CD4-positive, alpha-beta T cell treated with Interleukin-17A for 1 hour (primary cell): ENCODE results near the gene PRKX.
"Not testable (repeated sequence)": the region's sequence is repeated elsewhere in the genome, so short reads cannot be mapped to it uniquely, and the experiment has no call there.

ENCODE experiments used
- DNase-seq: peaks from one replicate; pipeline ENCODE4 v3.0.0-alpha.2; 2020

Gene PRKX

DNA sequence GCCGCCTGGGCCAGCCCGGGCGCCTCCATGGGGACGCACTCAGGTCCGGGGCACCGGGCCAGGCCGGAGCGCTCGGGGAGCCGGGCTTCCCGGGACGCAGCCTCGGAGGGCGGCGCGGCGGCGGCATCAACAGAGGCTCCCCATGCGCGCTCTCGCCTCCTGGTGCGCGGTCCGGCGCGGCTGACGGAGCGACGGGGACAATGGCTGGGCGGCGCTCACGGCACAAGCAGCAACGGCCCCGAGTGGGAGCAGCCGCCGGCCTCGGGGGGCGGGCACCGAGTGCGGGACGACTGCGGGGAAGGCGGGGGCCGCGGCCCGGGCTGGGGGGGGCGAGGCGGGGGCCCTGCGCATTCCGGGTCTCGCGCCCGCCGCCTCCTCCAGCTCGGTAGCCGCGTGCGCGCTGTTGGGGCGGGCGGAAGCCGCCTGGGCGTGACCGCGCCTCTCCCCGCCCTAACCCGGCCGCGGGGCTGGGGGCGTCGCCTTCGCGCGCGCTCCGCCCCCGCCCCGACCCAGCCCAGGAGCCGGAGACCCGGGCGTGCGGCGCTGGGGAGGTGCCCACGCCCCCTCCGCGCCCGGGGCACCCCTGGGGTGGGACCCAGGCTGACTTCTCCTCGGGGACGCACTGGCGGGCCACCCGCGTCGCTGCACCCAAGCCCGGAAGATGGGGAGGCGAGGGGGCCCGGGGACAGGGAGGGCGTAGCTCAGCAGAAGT is at the start of gene PRKX:
TSS of gene PRKX (minus strand) at position 425 of the 712 bp plus-strand sequence. CDS start at position 29, 396 bp downstream.
- peak; percentile 73 for DNase-seq

DNA sequence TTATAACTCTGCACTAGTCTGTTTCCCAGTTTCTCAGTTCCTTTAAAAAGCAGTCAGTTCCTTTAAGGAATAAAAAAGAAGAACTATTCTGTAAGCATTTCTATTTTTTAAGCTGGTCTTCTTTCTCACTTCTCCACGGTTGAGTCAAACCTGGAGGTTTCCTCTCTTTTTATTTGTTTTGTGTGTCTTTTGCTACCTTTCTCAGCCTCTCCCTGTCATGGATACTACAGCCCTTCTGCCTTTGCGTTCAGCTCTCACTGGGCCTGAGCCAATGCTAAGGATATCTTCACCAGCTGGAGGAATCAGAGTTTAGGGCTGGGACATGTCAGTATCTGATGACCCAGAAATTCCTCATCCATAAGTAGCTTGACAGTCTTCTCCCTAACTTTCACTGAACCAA is 49.7 kb upstream of the PRKX start:
- no peak for DNase-seq

DNA sequence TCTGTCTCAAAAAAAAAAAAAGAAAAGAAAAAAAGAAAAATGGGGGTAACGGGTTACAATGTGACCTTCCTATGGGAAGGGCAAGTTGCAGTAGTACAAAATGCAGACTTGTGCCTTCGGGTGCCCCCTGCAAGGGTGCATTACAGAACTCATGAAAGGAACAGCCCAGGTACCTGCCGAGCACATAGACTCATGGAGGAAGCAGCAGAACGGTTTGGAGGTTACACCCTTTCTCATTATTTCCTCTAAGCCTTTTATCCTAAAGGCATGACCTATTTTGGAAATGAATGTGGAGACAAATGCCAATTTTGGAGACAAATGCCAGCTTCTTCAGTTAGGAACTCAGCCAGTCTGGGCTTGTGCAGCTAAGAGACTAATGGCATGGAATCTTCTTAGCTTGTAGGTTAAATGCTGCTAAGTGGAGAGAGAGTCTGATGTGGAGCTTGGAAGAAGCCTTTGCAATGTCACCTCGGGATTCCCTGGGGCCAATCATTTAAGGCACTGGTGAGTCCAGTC is 44.1 kb upstream of the PRKX start:
- no peak for DNase-seq

DNA sequence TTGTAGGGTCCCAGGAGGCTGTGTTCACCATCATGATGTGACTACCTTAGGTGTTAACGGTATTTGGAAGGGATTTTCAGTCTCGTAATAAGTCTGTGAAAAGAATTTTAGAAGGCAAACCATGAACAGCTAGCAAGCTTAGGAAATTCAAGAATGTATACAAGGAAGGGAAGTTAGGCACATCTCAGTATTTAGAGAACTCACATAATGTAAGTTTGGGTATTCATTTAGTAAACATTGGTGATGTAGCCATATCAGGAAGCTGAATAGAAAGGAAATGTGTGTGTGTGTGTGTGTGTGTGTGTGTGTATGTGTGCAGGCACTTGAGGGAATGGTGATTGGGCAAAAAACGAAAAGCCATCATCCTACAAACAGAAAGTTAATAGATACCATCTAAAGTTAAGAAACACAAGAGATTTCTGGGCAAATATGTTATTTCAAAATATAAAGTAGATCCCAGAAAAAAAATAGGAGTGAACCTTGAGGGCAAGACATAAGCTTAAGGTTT is 34.7 kb upstream of the PRKX start:
- peak; percentile 15 for DNase-seq

DNA sequence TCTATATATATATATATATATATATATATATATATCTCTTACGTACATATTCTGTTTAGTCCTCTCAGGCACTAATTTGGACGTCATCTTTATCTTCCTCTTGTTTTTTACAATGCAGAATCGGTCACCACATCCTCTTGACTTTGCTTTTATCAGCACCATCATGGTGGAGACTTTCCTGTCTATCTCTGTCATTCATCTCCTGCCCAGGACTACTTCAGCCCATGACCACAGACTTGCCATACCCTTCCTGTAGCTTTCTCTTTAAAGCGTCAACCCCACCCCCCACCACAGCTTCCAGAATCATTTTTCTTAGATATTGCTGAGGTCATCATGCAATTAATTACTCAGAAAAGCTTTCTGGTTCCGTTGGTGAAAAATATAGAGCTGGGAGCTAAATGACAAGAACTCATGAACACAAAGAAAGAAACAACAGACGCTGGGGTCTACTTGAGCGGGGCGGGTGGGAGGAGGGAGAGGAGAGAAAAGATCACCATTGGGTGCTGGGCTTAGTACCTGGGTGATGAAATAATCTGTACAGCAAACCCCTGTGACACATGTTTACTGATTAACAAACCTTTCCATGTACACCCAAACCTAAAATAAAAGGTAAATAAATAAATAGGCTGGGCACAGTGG is 30.5 kb upstream of the PRKX start:
- peak; percentile 84 for DNase-seq

DNA sequence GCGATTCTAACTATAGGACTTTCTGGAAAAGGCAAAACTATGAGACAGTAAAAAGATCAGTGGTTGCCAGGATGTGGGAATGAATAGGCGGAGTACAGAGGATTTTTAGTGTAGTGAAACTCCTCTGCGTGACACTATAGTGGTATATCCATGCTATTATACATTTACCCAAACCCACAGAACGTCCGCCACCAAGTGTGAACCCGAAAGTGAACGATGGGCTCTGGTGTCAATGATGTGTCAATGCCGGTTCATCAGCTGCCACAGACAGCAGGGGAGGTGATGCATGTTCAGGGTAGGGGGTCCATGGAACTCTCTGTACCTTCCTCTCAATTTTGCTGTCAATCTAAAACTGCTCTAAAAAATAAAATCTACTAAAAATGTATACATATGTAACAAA is 27.5 kb upstream of the PRKX start:
- DNase-seq = peak; percentile 2

GRCh38 chrX:3738509-3738908 is 25.1 kb upstream of the PRKX start:
- no peak for DNase-seq

GRCh38 chrX:3736536-3736935 is 23.1 kb upstream of the PRKX start:
- not testable (repeated sequence) for DNase-seq

DNA sequence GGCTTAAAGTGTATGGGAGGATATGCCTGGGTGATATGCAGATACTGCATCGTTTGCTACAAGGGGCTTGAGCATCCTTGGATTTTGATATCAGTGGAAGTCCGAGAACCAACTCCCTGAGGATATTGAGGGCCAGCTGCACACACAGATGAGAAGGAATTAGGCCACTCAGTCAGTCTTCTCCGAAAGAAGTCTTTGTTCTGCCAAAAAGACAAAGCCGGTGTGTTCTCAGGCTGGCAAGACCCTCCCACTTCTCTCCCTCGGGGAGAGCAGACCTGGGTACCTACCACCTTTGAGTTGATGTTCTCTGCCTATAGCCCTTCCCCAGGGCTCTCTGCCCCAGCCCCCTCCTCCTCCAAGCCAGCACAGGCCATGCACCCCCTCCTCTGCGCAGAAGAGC is 22.4 kb upstream of the PRKX start:
- not testable (repeated sequence) for DNase-seq

DNA sequence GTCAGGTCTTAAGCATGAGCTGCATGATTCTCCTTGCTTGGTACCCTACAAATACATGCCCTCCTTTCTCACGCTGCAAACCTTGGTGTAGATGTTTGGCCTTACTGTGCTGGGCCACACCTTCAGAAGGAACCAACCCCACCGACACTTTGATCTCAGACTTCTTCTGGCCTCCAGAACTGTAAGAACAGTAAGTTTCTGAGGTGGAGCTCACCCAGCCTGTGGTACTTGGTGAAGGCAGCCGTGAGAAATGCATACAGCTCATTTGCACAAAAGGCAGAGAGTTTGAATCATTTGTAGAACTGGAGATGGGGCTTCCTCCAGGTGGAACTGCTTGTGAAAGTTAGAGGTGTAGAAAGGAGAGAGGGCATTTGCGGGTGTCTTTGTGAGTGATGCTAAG is 21.0 kb upstream of the PRKX start:
- not testable (repeated sequence) for DNase-seq

- DNase-seq = no peak
These were observed 19.6 kb upstream of the PRKX start for GRCh38 chrX:3733043-3733430.

- not testable (repeated sequence) for DNase-seq
These were observed 19.0 kb upstream of the PRKX start for GRCh38 chrX:3732326-3733042.

DNA sequence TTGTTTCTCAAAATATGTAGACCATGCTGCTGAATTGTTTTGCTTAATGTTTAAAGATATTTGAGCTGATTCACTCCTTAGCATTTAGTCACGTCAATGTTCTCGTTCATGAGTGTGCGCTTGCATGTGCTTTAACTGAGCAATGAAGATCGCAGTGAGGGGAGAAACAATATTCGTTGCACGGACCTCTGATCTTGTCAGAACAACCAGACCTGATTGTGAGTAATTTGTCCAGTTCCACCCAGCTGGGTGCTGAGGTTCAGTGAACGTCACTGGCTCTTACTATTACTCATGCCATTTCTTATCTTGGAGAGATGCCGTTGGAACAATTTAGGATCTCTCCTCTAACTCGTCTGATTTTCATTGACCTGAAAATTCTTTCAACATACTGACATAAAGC is 15.0 kb upstream of the PRKX start:
- no peak for DNase-seq

DNA sequence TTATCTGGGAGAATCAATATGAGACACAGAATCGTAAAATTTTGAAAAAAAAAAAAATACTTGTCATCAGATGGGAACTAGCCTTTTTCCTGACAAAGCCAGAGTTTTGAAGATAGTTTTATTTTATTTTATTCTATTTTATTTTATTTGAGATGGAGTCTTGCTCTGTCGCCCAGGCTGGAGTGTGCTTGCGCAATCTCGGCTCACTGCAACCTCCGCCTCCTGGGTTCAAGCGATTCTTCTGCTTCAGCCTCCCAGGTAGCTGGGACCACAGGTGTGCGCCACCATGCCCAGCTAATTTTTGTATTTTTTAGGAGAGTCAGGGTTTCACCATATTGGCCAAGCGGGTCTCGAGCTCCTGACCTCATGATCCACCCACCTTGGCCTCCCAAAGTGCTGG is 10.0 kb upstream of the PRKX start:
- DNase-seq = not testable (repeated sequence)

- no peak for DNase-seq
These were observed 4.4 kb upstream of the PRKX start for GRCh38 chrX:3717742-3718420.

GRCh38 chrX:3715921-3716320 is 2.5 kb upstream of the PRKX start:
- DNase-seq = no peak

GRCh38 chrX:3714706-3715479 is 1.4 kb upstream of the PRKX start:
- DNase-seq = not testable (repeated sequence)

- no peak for DNase-seq
These were observed 537 bp upstream of the PRKX start for GRCh38 chrX:3713937-3714434.

DNA sequence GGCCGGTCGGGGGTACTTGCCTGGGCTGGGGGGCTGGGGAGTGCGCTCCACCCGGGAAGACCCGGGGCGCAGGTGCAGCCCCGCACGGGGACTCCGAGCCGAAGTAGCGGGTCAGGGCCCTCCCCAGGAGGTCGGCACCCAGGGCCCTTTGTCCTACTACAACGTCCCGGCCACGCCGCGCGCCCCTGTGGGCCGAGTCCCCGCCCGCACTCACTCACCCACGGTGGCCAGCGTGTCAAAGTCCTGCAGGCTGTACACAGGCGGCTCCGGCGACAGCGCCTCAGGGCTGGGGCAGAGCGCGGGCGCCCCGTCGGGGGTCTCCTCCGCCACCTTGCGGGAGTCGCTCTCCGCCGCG is 602 bp downstream of the PRKX start:
- DNase-seq = no peak

GRCh38 chrX:3712051-3712869 is 1.2 kb downstream of the PRKX start:
- DNase-seq = no peak

DNA sequence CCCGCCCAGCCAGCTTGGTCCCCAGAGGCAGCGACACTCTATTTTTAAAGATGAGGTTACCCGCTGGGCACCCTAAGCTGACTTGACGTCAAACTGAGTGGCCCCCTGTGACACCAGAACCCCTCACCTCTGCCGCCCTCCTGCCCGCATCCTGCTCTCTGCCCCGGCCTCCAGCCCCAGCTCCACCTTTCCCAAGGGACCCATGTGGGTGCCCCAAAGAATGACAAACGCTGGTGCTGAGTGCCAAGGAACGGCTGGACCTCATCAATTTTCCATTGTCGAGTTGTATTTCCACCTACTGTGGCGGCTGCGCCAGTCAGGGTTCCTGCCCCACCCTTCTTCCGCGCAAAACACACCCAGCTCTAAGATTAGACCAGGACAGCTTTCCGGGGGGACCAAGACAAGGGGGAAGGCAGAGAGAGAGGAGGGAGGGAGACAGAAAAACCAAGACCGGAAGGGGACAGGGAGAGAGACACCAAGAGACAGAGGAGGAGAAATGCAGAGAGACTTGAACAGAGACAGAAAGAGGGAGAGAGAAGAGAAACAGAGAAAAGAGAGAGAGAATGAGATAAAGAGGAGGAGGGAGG is 2.0 kb downstream of the PRKX start:
- DNase-seq = peak; percentile 46
